ENCODE measurements around the gene WDR27. TPM values are rescaled to one million over a fixed set of nuclear protein-coding genes. Genes with fewer than 3 reads are reported as not detected.
A peak's percentile ranks its signal among the peaks of the same experiment; 100 is the strongest.

Gene WDR27
- total RNA-seq, 2 experiments from 2014 or later, result 77.2 to 108 TPM

GRCh38 chr6:169726049-169726400 is 24.2 kb upstream of the WDR27 start:
- DNase-seq (ENCODE audit: low spot score), result no peak
- no peak for TF ChIP-seq EZH2phosphoT487 (IDR thresholded peaks at IDR 0.05; ENCODE audit: borderline replicate concordance, low read depth, low read length)
- no peak for TF ChIP-seq CTCF (conservative IDR thresholded peaks at IDR 0.05; ENCODE audit: low read length)
- Histone ChIP-seq H3K9me3 (ENCODE audit: low read length) (no peaks in the 10 kb centered on the region), H2AFZ (ENCODE audit: low read length) (no peak overlapping the region), H4K20me1 (ENCODE audit: insufficient read depth, low read length) (peaks cover 18% of the 10 kb centered on the region), H3K79me2 (ENCODE audit: insufficient read depth, low read depth, low read length) (peaks cover 22% of the 10 kb centered on the region), H3K27ac (ENCODE audit: low read depth, low read length, poor library complexity, severe bottlenecking) (no peak overlapping the region), H3K4me3 (ENCODE audit: low read depth, low read length, poor library complexity, severe bottlenecking) (peak overlapping the region; percentile 76), H3K36me3 (ENCODE audit: insufficient read depth, low read length) (no peaks in the 10 kb centered on the region), H3K9me2 (ENCODE audit: insufficient read depth, low read length) (no peaks in the 10 kb centered on the region), H3K4me1 (ENCODE audit: insufficient read depth, low read length, poor library complexity, severe bottlenecking) (peaks cover 25% of the 10 kb centered on the region), H3K4me2 (ENCODE audit: low read length) (peak overlapping the region; percentile 88)
- POLR2A ChIA-PET, result interaction anchor here (0.7 to 2.7 kb wide), 6 partner anchors 9 to 178 kb away, joined by 5 to 12 read pairs (median 5); partner anchors contain the start of gene C6orf120
- no TSS peak for BruUV-seq (replicated peaks)
- intact Hi-C loops (cut with micrococcal nuclease; ENCODE audit: unreplicated experiment), result no loop called here
- CTCF ChIA-PET (ENCODE audit: unreplicated experiment), result no interaction called here

- CTCF ChIA-PET (ENCODE audit: unreplicated experiment), result no interaction called here
- intact Hi-C loops (cut with micrococcal nuclease; ENCODE audit: unreplicated experiment), result loop anchor here (1.0 kb wide), 1 partner anchor 26 kb away; the partner anchor contains the start of genes DYNLT2 and ERMARD
- Histone ChIP-seq H3K4me1 (ENCODE audit: insufficient read depth, low read length, poor library complexity, severe bottlenecking) (peaks cover 26% of the 10 kb centered on the region), H4K20me1 (ENCODE audit: insufficient read depth, low read length) (peaks cover 18% of the 10 kb centered on the region), H3K36me3 (ENCODE audit: insufficient read depth, low read length) (peaks cover 3% of the 10 kb centered on the region), H3K4me2 (ENCODE audit: low read length) (peak overlapping the region; percentile 88), H3K4me3 (ENCODE audit: low read depth, low read length, poor library complexity, severe bottlenecking) (peak overlapping the region; percentile 76), H3K79me2 (ENCODE audit: insufficient read depth, low read depth, low read length) (peaks cover 29% of the 10 kb centered on the region), H3K27ac (ENCODE audit: low read depth, low read length, poor library complexity, severe bottlenecking) (peak overlapping the region; percentile 57), H2AFZ (ENCODE audit: low read length) (peak overlapping the region; percentile 88), H3K9me3 (ENCODE audit: low read length) (no peaks in the 10 kb centered on the region), H3K9me2 (ENCODE audit: insufficient read depth, low read length) (no peaks in the 10 kb centered on the region)
- TF ChIP-seq CTCF (conservative IDR thresholded peaks at IDR 0.05; ENCODE audit: low read length) (no peak), EZH2phosphoT487 (IDR thresholded peaks at IDR 0.05; ENCODE audit: borderline replicate concordance, low read depth, low read length) (no peak)
- peak; percentile 57 for DNase-seq (ENCODE audit: low spot score)
- POLR2A ChIA-PET, result interaction anchor here (0.7 to 2.7 kb wide), 7 partner anchors 9 to 177 kb away, joined by 3 to 12 read pairs (median 5); partner anchors contain the start of gene C6orf120
- TSS peak; percentile 69 for BruUV-seq (replicated peaks)
These were observed 23.6 kb upstream of the WDR27 start for GRCh38 chr6:169725125-169726048.
